Activated T-cell treated with anti-CD3 and anti-CD28 coated beads, Interleukin-2, amount 50 U/mL, for 48 hours (primary cell): ENCODE data around the gene TOMT.
A peak's percentile ranks its signal among the peaks of the same experiment; 100 is the strongest.

Experiments
- DNase-seq, 2 experiments: peaks; one replicate each; pipeline ENCODE4 v3.0.0-alpha.2; 2020

TOMT gene, protein sequence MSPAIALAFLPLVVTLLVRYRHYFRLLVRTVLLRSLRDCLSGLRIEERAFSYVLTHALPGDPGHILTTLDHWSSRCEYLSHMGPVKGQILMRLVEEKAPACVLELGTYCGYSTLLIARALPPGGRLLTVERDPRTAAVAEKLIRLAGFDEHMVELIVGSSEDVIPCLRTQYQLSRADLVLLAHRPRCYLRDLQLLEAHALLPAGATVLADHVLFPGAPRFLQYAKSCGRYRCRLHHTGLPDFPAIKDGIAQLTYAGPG

DNA sequence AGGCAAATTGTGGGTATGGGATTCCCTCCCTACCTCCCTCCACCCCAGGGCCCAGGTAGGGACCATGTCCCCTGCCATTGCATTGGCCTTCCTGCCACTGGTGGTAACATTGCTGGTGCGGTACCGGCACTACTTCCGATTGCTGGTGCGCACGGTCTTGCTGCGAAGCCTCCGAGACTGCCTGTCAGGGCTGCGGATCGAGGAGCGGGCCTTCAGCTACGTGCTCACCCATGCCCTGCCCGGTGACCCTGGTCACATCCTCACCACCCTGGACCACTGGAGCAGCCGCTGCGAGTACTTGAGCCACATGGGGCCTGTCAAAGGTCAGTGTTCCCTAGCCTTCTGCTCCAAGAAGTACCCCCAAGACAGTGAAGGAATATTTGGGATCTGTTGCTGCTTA is at the start of gene TOMT:
TOMT (plus strand) TSS at position 37 of the 400 bp plus-strand sequence; CDS start at position 65, 28 bp downstream.
- no peak for DNase-seq

DNA sequence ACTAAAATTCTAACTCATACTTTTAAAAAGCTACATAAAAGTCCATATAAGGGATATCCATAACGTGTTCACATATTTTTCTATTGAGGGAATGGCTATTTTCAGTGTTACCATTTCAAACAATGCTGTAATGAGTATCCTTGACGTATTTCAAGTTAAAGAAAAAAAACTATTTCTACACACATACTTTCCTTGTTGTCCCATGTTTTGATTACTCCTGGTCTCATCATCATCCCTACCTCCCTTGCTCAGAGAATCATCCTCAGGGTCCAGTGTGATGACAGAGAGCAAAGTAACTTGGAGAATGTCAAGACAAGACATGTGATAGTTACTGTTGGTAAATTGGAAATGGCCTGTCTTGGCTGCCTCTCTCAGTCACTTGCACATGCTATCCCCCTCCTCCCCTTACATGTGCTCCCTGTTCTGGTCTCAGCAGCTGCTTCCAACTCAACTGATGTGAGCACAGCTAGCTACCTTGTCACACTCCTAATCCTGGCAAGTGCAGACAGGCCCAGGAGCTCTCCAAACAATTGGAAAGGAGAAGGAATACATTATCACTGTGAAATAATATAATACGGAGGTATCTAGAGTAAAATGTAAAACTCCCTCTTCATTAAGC is 47.2 kb upstream of the TOMT start:
- no peak for DNase-seq

DNA sequence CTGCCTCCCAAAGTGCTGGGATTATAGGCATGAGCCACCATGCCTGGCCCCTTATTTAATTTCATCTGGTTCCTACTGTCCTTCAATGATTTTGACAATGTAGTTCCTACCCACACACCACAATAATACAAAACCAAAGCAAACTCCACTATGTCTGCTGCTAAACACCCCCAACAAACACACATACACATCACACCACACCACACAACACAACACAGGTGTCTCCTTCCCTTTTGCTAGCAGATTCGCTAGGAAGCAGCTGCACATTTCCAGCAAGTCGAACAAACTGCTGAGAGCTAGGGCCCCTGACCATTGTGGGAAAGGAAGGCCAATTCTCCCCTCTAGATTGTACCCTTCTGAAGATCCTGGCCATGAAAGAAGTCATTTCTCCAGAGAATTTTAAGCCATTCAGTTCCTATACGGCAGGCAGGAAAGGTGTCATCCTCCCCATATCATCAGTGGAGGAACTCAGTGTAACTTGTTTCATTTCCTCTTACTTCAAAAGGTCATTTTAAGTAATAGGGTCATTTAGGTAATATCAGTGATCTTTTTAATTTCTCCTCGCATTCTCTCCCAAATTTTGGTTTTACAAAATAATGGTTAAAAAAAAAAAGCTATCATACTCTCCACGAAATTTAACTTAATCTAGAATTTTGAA is 43.9 kb upstream of the TOMT start:
- DNase-seq, result no peak

DNA sequence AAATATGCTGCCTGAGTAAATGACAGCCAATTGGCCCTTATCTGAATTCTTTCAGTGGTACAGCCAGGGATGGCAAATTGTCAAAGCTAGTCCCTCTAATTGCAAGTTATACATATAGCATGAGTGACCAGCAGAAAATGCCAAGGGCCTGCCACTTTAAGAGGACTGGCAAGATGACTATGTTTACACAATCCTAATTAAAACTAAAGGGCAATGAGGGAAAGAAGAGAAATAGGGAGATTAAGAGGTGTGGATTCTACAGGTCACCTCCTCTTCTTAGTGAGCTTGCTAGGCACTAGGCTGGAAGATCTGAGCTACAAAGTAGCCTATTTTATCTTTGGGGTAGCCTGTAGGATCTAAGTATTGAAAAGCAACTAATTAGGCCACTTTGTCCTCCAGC is 38.9 kb upstream of the TOMT start:
- no peak for DNase-seq

DNA sequence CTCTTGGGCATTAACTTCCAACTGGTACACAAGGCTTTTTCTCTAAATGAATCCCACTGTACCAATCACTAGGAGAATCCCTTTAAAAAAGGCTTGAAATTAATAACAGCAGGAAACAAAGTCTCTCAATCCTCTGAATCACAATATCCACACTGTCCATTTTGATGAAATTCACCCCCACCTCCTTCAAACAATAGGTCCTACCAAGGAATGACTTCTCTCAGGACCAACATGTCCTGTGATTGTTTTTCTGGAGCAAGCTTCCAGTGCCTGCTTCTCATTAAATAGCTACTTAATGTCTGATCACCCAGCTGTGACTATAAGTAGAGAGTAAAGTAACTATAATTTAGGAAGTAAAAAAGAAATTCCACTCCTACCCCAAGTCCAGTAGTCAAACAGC is 38.5 kb upstream of the TOMT start:
- DNase-seq, result no peak

DNA sequence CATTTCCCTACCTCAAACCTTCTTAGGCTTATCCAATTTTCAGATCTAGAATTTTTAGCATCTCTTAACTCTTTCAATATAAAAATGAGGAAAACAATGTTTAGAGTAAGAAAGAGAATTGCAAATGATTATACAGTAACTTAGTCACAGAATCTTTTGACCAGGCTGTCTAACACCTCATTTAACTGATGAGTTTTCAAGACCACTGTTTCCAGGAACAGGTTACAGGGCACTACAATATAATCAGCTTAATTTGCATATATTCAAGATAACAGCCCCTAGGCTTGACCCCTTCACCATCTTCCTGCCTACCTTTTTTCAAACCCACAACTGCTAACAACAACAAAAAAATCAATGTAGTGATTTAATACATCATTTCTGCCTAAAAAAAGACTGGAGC is 38.0 kb upstream of the TOMT start:
- no peak for DNase-seq

DNA sequence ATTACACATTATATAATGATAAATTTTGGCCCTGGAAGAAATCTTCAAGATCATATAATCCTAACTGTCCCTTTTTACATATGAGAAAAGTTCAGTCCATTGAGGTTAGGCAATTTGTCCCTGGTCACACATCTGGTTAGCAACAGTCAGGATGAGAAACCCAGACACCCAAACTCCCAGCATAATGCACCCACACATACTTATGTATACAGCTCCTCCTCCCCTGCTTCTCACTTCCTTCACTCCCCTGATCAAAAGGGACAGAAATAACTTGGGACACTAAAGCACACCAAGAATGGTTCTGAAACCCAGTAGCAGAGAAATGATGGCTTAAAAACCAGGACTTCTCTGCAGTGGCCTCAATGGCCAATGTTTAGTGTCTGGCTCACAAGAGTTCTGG is 36.5 kb upstream of the TOMT start:
- no peak for DNase-seq

DNA sequence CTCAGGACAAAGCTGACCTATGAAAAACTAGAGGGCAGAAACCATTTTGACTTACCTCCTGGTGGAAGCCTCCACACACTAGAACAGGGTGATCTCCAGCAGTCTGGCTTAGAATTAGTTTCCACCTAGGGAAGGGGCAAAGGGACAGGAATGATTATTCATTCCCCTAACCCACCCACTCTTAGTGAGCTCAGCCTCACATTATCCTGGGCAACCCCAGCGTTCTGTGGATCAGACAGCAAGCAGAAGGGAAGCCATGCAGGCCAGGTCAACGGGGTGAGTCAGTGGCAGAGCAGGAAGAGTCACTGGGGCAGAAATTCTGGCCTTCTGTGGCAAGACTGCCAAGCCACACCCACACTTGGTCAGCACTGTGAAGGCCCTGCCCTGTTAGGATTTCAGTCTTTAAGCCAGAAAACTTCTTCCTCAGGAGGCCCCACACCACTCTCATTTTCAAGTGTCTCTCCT is 35.9 kb upstream of the TOMT start:
- no peak for DNase-seq

DNA sequence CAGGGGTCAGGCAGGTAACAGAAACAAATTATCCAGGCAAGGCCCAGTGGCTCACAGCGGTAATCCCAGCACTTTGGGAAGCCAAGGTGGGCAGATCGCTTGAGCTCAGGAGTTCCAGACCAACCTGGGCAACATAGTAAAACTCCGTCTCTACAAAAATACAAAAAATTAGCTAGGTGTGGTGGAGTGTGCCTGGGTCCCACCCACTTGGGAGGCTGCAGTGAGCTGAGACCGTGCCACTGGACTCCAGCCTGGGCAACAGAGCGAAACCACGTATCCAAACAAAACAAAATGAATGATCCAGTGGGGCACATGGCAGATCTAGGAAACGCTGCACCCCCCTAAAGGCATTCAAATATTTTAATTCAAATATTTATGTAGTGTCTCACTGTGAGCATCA is 35.2 kb upstream of the TOMT start:
- no peak for DNase-seq

DNA sequence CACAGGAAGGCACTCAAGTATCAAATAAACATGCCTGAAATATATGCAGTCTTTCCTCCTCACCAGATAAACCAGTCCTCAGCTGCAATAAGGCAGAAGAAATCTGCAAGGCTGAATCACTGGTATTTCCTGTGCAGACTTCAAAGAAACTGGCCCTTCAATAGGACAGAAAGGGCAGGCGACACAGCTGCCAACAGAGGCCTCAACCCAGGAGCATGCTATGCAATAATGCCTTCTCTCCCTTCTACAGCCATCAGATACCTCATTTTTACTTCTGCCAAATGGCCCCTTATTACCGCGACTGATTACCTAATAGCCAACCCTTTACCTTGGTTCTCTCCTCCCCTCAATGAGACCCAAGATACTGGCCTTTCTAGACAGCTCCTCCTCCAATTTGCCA is 33.4 kb upstream of the TOMT start:
- DNase-seq, result no peak

DNA sequence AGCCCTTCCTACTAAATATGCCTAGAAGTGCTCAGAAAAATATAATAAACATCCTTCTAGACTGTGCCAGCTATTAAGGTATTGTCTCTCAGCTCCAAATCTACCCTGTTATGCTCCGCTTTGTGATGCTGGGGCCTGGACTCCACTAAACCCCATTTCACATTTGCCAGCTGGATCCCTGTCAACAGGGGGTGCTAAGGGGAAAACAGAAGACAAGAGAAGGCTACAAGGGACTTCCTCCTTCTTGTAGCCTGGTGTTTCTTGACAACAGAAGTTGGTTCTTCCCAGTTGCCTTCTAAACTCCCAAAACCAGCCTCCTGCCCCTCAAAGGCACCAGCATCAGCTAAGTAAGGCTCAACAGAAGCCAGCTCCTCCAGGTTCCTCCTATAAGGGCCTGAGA is 30.6 kb upstream of the TOMT start:
- DNase-seq, result no peak

DNA sequence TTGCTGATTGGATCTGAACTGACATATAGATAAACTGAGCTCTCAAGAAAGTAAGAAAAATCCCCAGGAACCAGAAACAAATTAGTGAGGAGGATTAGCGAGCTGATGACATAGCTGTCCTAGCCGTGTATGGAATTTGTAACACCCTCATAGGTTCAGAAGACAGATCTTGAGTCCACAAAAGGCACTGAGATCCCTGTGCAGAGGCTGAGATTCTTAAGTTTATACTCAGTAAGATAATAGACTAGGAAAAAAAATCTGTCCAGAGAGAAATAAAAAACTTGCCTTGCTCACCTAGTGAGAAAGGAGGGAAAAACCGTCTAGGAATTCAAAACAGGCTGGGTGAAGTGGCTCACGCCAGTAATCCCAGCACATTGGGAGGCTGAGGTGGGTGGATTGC is 30.0 kb upstream of the TOMT start:
- no peak for DNase-seq

DNA sequence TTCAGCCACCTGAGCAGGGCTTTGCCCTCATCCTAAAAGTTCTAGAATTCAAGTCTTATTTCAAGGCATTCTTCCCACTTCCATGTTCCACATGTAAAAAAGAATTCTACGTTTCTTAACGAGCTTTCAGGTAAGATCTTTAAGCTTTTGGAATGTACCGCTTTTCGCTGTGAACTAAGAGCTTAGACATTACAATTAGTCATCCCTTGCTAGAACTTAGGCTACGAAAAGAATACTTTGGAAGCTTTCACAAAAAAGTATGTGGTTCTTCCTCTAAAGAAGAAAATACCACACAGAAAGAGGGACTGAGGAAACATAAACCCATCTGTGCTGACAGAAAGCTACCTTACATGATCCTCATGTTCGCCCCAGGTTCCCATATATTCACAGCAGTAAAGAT is 27.2 kb upstream of the TOMT start:
- DNase-seq, result no peak

DNA sequence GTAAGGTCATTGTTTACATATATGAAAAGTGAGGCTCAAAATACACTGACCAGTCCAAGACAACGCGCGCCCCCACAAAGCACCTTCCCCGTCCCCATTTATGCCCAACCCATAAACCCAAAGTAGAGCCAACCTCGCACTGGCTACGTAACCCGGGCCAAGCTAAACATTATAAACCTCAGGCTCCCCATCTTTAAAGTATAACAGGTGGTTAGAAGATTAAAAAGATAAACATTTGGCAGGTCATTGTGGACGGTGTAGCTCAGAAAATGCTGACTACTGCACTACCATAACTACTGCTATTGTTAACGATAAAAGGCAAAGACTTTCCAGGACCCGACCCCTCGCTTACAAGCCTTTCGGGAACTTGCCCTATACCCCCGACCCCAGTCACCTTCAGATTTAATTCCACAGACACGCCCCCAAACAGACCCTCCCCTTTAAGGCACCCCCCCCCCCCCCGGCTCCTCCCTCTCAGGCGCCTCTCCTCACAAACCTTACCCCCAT is 25.9 kb upstream of the TOMT start:
- DNase-seq, result no peak

DNA sequence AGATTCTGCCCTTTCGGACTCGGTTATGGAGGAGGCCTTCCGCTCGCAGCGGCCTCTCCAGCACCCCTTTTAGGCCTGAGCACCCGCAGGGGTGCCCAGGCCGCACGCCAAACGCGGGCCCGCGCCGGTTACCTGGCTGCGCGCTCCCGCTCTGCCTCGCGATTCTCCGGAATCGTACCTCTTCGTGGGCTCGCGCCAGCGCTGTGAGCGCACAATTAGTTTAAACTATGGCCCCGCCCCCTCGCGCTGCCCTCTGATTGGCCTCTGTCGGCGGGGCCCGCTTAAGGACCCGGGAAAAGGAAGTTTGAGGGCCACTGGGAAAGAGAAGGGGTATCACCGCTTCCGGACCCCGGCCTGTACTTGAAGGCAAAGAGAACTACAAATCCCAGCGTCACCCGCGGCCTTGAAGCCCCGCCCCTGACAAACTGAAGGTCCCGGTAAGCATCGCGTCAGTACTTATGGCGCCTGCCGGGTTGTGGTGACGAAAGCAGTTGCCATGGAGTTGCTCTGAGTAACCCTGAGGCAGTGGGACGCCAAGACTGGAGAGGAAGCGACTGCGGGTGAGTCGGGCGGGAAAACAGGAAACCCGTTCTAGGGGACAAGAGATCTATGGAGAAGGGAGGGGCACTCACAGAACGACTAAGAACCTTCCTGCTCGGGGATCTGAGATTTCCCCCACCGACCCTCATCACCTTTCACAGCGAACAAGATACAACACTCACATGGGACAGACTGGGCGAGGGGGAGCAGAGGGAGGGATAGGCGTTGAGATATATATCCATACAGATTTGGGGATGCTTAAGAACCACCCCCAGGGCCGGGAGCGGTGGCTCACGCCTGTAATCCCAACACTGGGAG is 25.2 kb upstream of the TOMT start, which contains the start of the genes LRRC51 and NUMA1:
LRRC51 (plus strand) TSS at position 525 of the 858 bp plus-strand sequence. CDS start 8,234 bp downstream, outside the sequence.
NUMA1 (minus strand) TSS at position 217 of the 858 bp plus-strand sequence. CDS start 44,599 bp downstream, outside the sequence.
- peak; percentile 99 for DNase-seq

DNA sequence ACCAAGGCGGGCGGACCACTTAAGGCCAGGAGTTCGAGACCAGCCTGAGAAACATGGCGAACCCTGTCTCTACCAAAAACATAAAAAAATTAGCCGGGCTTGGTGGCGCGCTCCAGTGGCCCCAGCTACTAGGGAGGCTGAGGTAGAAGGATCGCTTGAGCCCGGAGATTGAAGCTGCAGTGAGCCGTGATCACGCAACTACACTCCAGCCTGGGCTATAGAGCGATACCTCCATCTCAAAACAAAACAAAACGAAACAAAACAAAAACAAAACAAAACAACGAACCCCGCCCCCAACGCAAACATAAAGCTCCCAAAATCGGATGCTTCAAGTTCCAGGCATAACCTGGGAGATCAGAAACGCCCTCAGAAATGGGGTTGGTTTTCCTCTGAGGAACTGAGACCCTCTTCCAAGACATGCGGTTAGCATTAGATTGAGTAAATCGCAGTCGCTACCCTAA is 24.5 kb upstream of the TOMT start:
- no peak for DNase-seq

DNA sequence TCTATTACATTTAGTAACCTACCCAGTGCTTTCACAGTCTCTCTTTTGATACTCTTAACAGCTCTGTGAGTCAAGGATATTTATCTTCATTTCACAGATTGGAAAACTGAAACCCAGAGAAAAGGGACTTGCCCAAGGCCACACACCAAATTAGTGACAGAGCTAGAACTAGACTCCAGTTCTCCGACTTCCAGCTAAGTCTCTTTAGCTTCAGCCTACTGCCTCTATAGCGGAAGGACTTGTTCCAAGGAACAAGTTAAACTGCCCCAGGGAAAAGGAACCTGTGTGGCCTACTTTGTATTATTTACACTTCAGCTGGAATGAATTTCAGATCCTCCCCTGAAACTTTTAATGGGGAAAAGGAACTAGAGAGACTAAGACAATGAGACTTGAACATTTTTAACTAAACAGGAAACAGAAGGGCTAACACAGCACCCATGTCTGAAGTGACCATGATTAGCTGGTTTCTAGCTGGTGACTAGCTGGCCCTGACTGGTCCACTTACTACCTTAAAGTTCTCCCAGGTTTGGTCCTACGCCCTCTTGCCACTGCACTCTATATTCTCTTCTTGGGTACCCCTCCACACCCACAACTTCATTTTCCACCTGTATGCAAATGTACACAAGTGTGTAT is 23.8 kb upstream of the TOMT start:
- no peak for DNase-seq

DNA sequence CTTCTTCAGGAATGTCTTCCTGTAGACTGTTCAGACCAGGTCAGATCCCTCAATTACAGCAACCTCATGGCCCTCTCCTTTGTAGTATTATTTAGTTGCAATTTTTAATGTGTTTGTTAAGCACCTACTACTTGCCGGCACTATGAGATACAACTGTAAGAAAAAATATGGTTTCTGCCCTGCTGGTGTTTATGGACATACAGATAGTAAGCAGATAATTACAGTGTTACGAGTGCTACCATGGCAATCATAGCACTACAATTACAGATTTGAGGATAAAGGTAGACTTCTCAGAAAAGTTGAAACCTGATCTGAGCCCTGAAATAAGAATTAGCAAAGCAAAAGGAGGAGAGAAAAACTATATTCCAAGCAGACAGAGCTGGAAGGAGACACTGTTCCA is 22.3 kb upstream of the TOMT start:
- no peak for DNase-seq

DNA sequence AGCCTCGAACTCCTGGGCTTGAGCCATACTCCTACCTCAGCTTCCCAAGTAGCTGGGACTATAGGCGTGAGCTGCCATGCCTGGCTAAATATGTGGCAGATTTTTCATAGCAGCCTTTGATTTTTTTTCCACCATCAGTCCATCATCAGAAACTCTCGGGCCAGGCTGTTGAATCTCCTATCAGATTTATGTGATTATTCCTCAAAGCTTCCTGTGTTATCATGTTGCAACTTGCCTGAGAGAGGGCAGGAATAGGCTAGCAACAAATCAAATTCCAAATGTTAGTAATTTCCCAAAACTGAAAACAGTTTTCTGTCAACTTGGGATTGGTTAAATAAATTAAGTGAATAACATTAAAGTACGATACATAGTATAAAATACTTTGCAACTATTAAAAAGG is 21.6 kb upstream of the TOMT start:
- no peak for DNase-seq

DNA sequence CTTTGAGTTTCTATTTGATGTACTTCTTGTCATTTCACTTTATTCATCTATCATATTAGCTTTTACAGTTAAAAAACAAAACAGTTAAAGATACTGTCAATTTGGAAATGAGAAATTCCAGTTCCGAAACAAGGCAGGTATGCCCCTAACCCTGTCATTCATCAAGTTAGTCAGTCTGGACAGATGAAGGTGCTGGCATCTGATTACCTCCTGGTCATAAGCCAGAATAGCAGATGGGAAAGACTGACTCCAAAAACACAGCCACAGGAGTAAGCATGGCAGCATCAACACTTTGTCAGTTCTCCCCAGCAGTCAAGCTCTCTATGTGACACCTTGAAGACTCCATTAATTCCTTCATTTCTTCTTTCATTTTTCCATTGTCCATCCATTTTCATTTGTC is 20.8 kb upstream of the TOMT start:
- DNase-seq, result no peak

DNA sequence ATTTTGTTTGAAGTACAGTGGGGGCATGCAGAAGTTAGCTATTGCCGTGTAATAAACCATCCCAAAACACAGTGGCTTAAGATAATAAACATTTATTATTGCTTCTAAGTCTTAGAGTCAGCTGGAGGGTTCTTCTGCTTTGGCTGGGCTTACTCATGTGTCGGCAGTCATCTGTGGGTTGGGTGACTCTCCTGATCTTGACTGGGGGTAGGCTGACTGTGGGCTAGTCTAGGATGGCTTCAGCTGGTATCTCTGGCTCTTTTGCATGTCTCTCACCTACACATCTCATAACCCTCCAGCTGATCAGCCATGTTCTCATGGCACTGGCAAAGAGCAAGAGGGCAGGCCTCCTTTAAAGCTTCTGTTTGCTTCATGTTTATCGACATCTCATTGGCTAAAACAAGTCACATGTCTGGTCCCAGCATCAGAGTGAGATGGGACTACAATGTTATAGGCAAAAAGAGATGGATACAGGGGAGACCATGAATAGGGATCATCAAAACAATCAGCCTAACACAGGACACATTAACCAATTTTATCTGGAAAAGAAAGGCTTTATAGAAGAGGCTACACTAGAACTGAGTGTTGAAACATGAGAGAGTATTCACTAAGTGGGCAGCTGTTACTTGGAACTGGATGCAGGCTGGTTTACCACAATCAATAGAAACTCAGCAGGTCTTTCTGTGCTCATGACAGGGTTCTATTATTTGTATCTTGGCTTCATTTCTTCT is 19.9 kb upstream of the TOMT start:
- no peak for DNase-seq
